HG03442 (cell line): Measurements from ENCODE around the gene KLK7.
"Not testable (repeated sequence)": the region's sequence is repeated elsewhere in the genome, so short reads cannot be mapped to it uniquely, and the experiment has no call there.

Source experiments
- ATAC-seq: cut with Tn5 transposase; IDR thresholded peaks from one replicate; pipeline ENCODE4 v1.9.1; 2021; ENCODE audit warnings: mild to moderate bottlenecking, moderate library complexity; ENCODE audit not compliant: unreplicated experiment

KLK7 gene

DNA sequence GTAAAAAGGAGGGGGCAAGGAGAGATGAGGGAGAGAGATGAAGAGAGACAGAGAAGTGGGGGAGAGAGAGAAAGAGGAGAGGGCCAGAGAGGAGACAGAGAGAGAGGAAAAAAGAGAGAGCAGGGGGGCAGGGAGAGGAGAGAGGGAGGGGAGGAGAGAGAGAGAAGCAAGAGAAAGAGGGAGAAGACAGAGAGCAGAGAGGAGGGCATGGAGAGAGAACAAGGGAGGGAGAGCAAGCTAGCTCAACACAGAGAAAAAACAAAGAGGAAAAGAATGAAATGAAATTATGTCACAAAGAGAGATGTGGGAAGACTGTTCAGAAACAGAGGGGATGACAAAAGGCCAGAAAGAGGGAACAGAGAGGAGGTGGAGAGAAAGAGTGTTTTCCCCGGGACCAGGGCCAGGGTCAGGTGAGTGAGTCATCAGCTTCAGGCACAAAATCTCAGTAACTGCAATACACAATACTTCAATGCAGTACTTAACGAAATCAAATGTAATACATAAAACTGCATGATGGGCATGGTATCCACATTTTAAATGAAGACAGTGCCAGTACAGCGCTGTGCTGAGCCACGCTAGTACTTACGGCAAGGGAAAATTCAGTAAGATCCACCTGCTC lies 4.8 kb downstream of the KLK7 start:
- no peak for ATAC-seq

DNA sequence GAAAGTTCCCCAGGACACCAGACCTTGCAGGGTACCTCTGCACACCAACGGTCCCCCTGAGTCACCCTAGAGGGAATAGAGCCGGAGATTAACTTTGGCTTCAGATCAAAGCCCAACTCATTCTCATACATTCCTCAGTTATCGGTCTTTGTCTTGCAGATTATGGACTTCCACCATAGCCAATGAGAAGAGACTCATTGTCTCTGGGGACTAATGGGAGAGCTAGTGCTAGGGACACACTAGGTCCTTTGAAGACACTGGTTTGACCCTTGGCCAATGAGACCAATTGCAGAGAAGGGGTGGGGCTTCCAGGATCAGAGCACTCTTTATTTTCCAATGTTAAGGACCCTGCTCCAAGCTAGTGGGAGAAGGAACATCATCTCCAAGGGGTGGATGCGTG lies 6.1 kb downstream of the KLK7 start:
- no peak for ATAC-seq

DNA sequence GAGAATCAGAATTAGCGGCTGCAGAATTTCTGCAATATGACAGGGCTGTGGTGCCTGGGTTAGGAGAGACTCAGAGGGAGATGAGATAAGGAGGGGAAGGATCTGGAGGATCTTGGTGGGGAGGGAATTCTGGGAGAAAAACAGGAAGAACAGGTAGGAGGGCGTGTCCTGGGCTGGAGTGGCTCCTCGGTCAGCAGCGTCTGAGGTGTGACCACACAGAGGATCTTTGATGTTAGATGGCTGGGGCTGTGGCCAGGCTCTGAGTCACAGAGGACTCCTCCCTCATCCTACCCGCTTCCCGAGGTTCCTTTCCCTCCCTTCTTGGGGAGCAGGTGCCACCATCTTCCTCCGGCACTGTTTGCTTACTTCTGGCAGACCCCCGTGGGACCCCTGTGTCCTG lies 8.0 kb downstream of the KLK7 start:
- no peak for ATAC-seq

DNA sequence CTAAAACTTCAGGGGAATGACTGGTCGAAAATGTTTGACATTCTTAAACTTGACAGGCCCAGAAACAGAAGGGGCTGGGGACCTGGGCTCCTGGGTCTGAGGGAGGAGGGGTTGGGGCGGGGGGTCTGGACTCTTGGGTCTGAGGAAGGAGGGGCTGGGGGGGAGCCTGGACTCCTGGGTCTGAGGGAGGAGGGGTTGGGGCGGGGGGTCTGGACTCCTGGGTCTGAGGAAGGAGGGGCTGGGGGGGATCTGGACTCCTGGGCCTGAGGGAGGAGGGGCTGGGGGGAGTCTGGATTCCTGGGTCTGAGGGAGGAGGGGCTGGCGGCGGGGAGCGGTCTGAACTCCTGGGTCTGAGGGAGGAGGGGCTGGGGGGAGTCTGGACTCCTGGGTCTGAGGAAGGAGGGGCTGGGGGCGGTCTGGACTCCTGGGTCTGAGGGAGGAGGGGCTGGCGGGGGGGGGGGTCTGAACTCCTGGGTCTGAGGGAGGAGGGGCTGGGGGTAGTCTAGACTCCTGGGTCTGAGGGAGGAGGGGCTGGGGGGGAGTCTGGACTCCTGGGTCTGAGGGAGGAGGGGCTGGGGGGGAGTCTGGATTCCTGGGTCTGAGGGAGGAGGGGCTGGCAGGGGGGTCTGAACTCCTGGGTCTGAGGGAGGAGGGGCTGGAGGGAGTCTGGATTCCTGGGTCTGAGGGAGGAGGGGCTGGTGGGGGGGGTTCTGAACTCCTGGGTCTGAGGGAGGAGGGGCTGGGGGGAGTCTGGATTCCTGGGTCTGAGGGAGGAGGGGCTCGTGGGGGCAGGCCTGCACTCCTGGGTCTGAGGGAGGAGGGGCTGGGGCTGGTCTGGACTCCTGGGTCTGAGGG lies 8.8 kb downstream of the KLK7 start:
- ATAC-seq, result no peak

DNA sequence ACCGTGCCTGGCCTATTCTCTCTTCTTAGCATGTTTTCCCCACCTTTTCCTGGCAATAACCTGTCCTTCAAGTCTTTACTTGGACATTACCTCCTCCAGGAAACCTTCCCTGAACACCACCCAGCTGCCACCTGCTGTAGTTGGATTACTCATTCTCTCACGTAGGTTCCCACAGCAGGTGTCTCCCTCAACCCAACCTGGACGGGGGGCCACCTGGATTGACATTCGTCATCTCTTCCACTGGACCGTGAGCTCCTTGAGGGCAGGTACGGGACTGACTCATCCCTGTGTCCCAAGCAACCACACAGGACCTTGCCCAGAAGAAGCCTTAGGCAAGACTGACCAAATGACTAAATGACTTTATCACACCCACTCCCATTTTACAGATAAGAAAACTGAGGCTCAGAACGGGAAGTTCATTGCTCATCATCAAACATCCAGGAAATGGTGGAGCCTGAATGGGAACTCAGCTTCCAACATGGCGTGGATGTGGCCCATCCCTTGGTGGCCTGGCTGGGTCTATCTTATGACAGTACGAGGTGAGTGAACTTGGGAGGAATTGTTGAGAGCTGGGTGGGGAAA lies 10.8 kb downstream of the KLK7 start:
- no peak for ATAC-seq

DNA sequence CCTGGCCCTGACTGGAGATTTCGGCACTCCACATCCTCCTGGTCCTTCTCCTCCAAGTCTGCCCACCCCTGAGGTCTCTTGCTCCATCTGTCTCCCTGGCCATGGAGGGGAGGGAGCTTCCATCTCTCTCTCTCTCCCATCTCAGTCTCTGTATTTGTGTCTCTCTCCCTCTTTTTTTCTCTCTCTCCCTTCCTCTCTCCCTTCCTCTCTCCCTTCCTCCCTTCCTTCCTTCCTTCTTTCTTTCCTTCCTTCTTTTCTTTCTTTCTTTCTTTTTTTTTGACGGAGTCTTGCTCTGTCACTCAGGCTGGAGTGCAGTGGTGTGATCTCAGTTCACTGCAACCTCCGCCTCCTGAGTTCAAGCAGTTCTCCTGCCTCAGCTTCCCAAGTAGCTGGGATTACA lies 13.9 kb downstream of the KLK7 start:
- not testable (repeated sequence) for ATAC-seq

DNA sequence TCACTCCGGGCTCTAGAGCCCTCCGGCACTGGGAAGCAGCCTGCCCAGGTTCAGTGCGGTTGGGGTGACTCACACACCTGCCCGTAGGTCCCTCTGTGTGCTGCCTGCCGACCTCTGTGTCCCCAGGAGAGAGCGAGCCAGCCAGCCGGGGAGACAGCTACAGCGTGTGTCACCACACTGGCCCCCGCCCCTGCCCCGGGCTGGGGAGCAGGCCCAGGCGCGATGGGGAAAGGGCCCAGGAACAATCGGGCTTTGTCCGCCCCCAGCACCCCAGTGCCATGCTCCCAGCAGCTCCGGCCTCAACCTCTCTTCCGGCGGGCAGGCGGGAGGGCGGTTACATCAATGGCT lies 14.3 kb downstream of the KLK7 start, which contains the start of gene KLK6:
TSS of gene KLK6 (minus strand) at position 179 of the 348 bp plus-strand sequence. CDS start 1,487 bp downstream, outside the sequence.
- ATAC-seq, result no peak

DNA sequence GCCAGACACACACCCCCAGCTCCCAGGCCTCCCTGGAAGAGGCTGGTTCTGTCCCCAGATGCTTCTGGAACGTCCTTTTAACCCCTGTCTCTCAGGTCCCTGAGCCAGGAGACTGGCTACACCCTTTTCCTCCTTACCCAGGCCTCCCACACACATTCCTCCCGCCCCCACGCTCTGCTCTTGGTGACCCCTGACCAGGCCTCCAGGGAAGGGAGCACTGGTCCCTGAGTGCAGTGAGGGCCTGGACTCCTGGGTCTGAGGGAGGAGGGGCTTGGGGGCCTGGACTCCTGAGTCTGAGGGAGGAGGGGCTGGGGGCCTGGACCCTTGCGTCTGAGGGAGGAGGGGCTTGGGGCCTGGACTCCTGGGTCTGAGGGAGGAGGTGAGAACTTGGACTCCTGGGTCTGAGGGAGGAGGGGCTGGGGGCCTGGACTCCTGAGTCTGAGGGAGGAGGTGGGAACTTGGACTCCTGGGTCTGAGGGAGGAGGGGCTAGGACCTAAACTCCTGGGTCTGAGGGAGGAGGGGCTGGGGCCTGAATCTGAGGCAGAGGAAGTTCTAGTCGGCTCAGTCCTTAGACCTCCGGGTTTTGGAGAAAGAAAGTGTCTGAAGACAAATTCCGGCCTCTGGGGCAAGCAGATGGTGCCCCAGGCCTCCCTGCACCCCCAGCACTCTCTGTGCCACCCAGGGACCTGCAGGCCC lies 14.9 kb downstream of the KLK7 start:
- no peak for ATAC-seq

DNA sequence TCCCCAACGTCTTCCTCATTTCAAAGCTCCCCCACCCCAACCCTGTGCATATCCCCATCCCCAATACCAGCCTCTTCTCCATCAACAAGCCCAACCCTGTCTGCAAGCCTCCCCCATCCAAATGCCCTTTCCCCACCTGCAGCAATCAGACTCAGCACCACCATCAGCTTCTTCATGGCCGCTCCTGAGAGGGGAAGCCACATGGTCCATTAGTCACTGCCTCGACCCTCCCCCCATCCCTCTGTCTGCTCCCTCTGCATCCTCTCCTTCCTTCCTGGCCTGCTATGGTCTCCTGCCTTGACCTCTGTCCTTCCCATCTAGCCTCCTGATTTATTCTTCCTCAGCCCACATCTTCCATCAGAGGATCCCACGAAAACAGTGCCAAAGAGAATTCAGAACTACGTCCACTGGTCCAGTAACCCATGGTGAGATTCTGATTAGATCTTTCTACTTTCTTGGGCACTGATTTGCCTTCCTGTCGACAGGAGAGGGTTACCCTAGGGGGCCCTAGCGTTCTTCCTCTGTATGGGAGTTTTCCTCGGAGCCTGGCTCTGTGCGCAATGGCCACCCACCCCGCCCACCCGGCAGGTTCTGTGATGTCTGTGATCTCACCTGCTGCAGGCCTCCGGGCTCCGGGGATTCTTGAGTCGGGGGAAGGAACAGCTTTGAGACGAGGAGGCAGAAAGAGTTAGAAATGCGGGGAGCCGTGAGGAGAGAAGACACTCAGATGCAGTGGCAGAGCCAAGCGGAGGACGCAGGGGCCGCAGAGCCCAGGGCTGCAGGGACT lies 15.6 kb downstream of the KLK7 start:
- ATAC-seq, result no peak

DNA sequence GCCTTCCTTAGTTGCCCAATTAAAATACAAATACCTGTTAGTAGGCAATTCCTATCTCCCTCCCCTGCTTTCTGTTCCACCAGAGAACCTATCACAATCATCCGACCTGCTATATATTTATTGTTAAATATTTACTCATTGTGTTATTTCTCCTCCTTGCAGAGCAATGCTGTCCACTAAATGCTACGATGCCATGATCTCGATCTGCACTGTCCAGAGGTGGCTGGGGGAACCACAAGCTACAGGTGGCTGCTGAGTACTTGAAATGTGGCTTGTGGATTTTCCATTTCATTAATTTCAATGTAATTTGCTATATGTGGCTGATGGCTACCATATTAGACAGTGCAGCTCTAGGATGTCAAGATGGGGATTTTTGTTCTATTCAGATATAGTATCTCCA lies 19.5 kb downstream of the KLK7 start:
- ATAC-seq, result no peak

DNA sequence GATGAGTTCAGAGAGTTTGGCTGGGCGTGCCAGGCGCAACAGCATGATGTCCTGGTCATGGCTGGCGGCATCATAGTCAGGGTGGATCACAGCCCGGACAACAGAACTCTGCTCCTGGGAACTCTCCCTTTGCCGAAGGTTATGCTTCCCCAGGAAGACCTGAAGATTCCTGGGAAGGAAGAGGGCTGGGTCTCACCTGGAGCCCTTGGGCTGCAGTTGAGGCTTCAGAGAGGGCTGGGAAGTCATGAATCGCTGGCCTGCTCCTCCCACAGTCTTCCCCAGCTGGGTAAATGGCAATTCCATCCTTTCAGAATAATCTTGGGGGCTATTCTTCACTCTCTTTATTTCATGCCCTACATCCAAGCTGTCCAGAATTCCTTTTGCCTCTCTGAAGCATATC lies 20.3 kb downstream of the KLK7 start:
- ATAC-seq, result no peak

DNA sequence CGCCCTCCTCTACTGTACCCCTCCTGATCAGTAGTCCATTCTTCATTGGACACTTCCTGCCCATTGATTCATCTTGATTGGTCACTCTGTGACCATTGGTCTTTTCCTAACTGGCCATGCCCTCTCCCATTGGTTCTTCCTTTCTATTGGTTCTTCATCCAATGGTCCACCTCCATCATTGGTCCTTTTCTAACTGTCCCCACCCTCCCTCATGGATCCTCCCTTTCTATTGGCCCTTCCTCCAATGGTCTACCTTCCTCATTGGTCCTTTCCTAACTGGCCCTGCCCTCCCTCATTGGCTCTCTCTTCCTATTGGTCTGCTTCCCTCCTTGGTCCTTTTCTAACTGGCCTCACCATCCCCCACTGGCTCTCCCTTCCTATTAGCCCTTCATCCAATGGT lies 21.5 kb downstream of the KLK7 start:
- no peak for ATAC-seq

DNA sequence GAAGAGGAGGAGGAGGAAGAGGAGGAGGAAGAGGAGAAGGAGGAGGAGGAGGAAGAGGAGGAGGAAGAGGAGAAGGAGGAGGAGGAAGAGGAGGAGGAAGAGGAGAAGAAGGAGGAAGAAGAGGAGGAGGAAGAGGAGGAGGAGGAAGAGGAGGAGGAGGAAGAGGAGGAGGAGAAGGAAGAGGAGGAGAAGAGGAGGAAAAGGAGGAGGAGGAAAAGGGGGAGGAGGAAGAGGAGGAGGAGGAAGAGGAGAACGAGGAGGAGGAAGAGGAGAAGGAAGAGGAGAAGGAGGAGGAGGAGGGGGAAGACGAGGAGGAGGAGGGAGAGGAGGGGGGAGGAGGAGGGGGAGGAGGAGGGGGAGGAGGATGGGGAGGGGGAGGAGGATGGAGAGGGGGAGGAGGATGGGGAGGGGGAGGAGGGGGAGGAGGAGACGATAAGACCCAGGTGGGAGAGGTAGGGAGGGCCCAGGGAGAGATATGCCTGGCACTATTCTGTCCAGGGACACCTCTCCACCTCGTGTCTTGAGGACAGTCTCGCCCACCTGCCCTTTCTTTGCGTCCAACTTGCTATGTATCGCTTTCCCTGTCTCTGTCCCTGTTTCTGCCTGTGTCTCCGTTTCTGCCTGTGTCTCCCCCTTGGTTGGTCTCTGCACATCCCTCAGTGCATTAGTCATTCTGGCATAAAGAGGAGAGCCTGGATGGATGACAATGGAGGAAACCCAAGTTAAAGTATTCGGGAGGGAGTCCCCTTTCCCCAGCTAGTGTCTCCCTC lies 23.8 kb downstream of the KLK7 start:
- no peak for ATAC-seq

DNA sequence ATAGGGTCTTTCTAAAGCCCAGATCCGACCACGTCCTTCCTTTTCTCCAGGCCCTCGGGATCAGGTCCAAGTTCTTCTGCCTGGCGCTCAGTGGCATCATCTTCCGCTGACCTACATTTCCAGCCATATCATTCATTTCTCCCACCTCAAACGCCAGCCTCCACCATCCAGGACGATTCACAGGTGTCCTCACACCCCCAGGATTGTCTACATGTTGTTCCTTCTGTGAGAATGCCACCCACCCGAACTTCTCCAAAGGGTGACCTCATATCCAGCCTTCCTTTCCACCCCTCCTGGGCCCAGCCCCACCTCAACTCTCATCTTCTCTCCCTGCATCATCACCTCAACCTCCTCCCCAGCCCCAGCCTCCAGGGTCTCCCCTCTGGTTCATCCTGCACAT lies 26.1 kb downstream of the KLK7 start:
- ATAC-seq, result no peak

DNA sequence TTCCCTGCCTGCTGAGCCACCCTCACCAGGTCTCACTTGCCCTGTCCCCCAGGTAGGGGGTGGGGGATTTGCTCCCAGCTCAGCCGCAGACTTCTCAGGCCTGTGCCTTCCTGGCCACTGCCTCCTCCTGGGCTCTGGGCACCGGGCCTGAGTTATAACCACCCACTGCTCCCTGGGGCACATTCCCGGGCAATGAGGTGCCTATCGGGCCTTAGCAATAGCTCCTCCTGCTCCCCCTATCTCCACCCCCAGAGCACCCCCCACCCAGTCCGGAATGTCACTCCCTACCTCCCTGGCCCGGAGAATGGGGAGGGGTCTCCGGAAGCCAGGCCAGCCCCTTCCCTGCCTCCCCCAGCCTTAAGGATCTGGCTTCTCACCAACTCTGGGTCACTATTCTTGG lies 30.8 kb downstream of the KLK7 start, which contains the start of gene KLK5:
TSS of gene KLK5 (minus strand) at position 129 of the 400 bp plus-strand sequence. CDS start 381 bp downstream, outside the sequence.
- ATAC-seq, result no peak

DNA sequence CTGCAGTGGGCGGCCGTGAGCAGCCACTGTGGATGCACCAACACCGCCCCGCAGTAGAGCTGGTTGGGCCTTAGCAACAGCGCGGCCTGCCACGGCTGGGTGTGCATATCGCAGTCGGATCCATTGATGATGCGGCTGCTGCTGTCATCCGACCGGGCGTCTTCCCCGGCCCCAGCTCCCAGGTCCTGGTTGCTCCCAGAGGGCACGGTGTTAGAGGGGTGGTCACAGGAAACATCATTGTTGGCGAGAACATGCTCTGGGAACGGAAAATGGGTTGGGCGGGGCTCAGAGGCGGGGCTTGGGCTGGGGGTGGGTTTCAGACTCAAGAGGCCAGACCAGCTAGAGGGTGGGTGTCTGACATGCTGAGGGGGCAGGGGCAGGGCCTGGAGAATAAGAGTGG lies 33.9 kb downstream of the KLK7 start:
- no peak for ATAC-seq

DNA sequence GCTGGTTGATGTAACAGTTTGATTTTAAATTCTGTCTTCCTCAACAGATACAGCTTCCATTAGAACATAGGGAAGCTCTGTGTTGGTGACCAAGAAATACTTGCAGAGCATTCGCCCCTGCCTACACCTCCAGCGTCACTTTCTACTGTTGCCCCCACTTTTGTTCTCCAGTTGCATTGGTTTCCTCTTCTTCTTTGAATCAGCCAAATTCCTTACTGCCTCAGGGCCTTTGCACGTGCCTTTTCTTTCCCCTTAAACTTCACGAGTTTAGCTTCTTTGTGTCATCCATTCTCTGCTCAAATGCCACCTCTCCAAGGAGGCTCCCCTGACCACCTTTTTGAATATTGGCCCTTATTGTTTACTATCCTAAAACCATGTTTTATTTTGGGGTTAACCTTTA lies 36.6 kb downstream of the KLK7 start:
- no peak for ATAC-seq

DNA sequence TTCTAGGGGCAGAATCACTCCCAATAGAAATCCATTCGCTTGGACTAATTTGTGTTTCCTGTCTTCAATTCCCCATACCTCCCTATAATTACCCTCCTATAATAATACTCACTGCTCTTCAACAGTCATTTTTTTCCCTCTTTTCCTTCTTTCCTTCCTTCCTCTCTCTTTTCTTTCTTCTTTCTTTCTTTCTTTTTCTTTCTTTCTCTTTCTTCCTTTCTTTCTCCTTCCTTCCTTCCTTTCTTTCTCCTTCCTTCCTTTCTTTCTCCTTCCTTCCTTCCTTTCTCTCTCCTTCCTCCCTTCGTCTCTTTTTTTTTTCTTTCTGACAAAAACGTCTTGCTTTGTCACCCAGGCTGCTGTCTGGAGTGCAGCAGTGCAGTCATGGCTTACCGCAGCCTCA lies 38.9 kb downstream of the KLK7 start:
- no peak for ATAC-seq

DNA sequence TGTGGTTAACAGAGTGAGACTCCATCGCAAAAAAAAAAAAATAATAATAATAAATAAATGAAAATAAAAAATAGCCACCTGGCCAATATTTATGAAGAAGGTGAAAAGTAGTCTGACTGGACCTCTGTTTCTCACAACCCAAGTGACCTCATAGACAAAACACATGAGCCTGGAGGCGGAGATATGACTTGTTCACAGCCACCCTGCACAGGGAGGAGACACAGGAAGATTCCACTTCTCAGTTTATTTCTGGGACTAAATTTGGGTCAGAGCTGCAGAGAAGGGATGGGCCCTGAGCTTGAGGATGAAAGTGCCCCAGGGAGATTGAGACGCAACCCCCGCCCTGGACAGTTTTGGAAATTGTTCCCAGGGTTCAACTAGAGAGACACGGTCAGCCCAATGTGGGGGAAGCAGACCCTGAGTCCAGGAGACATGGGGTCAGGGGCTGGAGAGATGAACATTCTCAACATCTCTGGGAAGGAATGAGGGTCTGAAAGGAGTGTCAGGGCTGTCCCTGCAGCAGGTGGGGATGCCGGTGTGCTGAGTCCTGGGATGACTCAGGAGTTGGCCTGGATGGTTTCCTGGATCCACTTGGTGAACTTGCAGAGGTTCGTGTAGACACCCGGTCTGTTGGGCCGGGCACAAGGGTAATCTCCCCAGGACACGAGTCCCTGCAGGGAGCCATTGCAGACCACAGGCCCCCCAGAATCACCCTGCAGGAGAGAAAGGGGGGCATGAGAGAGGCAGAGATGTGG lies 40.5 kb downstream of the KLK7 start:
- ATAC-seq, result no peak
